Gastrocnemius medialis (tissue), 4 donors: ENCODE results near the gene LGALS1. TPM values are rescaled to one million over a fixed set of nuclear protein-coding genes. Genes with fewer than 3 reads are reported as not detected.

Experiments used
- ATAC-seq, 2 donors: fragments of 150-250 bp; one replicate each; pipeline ENCODE4 v1.9.1; 2016
- DNase-seq, 2 donors: peaks; one replicate each; pipeline ENCODE4 v3.0.0-alpha.2; 2019
- H3K27ac ChIP-seq, 4 donors: fragments of 200-600 bp; sonication (generic); 1 replicate in 1 of 4; 2 replicates in 3 of 4; pipeline ENCODE4 v1.5.1; 2016 to 2018; ENCODE audit warnings: mild to moderate bottlenecking in 2 of 4, moderate library complexity in 1 of 4
- H3K27me3 ChIP-seq, 3 donors: fragments of 200-600 bp; sonication (generic) in 2 of 3; 1 replicate in 1 of 3; 2 replicates in 2 of 3; pipeline versions ENCODE4 v1.5.1 to v1.6.0; 2016 to 2019; ENCODE audit warnings: mild to moderate bottlenecking in 1 of 3, moderate library complexity in 1 of 3
- H3K36me3 ChIP-seq, 2 donors: fragments of 200-600 bp; sonication (generic) in 1 of 2; one replicate each; pipeline ENCODE4 v1.5.1; 2017 to 2018
- H3K4me1 ChIP-seq, 2 donors: fragments of 200-600 bp; sonication (generic) in 1 of 2; one replicate each; pipeline ENCODE4 v1.5.1; 2016 to 2017; ENCODE audit warnings: mild to moderate bottlenecking in 2 of 2
- H3K4me3 ChIP-seq, 4 donors: fragments of 200-600 bp; sonication (generic) in 3 of 4; 1 replicate in 1 of 4; 2 replicates in 3 of 4; pipeline ENCODE4 v1.5.1; 2016 to 2019; ENCODE audit warnings: mild to moderate bottlenecking in 2 of 4
- H3K9me3 ChIP-seq, 3 donors: fragments of 200-600 bp; sonication (generic) in 2 of 3; 1 replicate in 1 of 3; 2 replicates in 2 of 3; pipeline ENCODE4 v1.5.1; 2016 to 2019
- CTCF ChIP-seq, 5 experiments: fragments of 450-650 bp in 3 of 5; fragments of 200-600 bp in 2 of 5; sonication (generic) in 2 of 5; IDR thresholded peaks in 4 of 5; conservative IDR thresholded peaks in 1 of 5; 1 replicate in 4 of 5; 2 replicates in 1 of 5; pipeline ENCODE4 v1.5.1; 2016 to 2019; ENCODE audit warnings: antibody characterized with exemption in 5 of 5, mild to moderate bottlenecking in 3 of 5, moderate library complexity in 3 of 5
- POLR2A ChIP-seq, 2 donors: fragments of 450-650 bp; IDR thresholded peaks; one replicate each; pipeline ENCODE4 v1.6.1; 2017; ENCODE audit warnings: antibody characterized with exemption in 2 of 2, mild to moderate bottlenecking in 2 of 2, moderate library complexity in 2 of 2
- in situ Hi-C, 4 donors: fragments of 200-750 bp; cut with MboI; loops; one replicate each; pipeline versions ENCODE4 v1.15.0 to v1.8.0; 2017; ENCODE audit warnings: low sequenced_read_pairs in 4 of 4
- intact Hi-C: fragments of 100-400 bp; cut with DNase I; formaldehyde crosslinking; loops from one replicate; pipeline ENCODE4 v1.15.1; 2023; ENCODE audit warnings: low total_unique reads
- total RNA-seq, 4 donors: library from RNA; depleted of rRNA; stranded (reverse); fragments of >200 nt; gene quantifications; one replicate each; pipeline versions ENCODE4 v1.1.0 to v1.2.3, GENCODE V29; 2016

Gene LGALS1
- total RNA-seq, 4 donors from 2014 or later, result 561 to 1,888 (median 1,101) TPM

- H3K4me3 ChIP-seq, result no peak overlapping the region
- H3K27me3 ChIP-seq, result no peaks in the 10 kb centered on the region
- H3K4me1 ChIP-seq, result peaks cover 9 to 12% of the 10 kb centered on the region in 2 donors
- intact Hi-C loops, result no loop called here
- H3K27ac ChIP-seq, result no peak overlapping the region
- in situ Hi-C loops, result no loop called here
- H3K36me3 ChIP-seq, result no peaks in the 10 kb centered on the region
- DNase-seq (no peak), ATAC-seq (no peak)
- no peak for TF ChIP-seq POLR2A (IDR thresholded peaks at IDR 0.05)
- TF ChIP-seq CTCF (IDR thresholded peaks at IDR 0.05 in 4 of 5, conservative IDR thresholded peaks at IDR 0.05 in 1 of 5), result no peak
- H3K9me3 ChIP-seq, result no peaks in the 10 kb centered on the region
Measured at GRCh38 chr22:37728620-37729019, 53.2 kb downstream of the LGALS1 start.

Other genes starting within 250 kb of the LGALS1 start
- gene ELFN2, start 248.2 kb upstream of the LGALS1 start, total RNA-seq, result under 1 TPM in 2 of 4 donors, not detected in 2; 0.02 to 0.03 TPM
- 1 to 10 TPM; 2.4 to 7.0 (median 5.2) TPM for gene MFNG, start 189.3 kb upstream of the LGALS1 start, total RNA-seq
- gene CARD10, start 156.2 kb upstream of the LGALS1 start, total RNA-seq, result 1 to 10 TPM; 2.6 to 5.7 (median 4.4) TPM
- gene CDC42EP1, start 115.2 kb upstream of the LGALS1 start, total RNA-seq, result 1 to 10 TPM; 5.6 to 8.8 (median 6.8) TPM
- gene LGALS2, start 95.5 kb upstream of the LGALS1 start, total RNA-seq, result not detected
- 10 to 100 TPM; 39.0 to 48.8 (median 45.0) TPM for gene GGA1, start 66.8 kb upstream of the LGALS1 start, total RNA-seq
- gene SH3BP1, start 36.0 kb upstream of the LGALS1 start, total RNA-seq, result 1 to 10 TPM in 3 of 4 donors, not detected in 1; 1.1 to 1.8 (median 1.6) TPM
- gene PDXP, start 16.9 kb upstream of the LGALS1 start, total RNA-seq, result 10 to 100 TPM; 10.3 to 28.7 (median 16.6) TPM
- 10 to 100 TPM; 10.0 to 21.7 (median 16.6) TPM for gene NOL12, start 10.7 kb downstream of the LGALS1 start, total RNA-seq
- 10 to 100 TPM; 21.7 to 38.2 (median 30.3) TPM for gene TRIOBP, start 21.4 kb downstream of the LGALS1 start, total RNA-seq
- 10 to 100 TPM in 3 of 4 donors, 1 to 10 TPM in 1; 10.0 to 21.5 (median 15.1) TPM for gene GCAT, start 132.3 kb downstream of the LGALS1 start, total RNA-seq
- not detected for gene GALR3, start 147.7 kb downstream of the LGALS1 start, total RNA-seq
- 10 to 100 TPM; 20.8 to 43.9 (median 27.3) TPM for gene ANKRD54, start 168.7 kb downstream of the LGALS1 start, total RNA-seq
- gene EIF3L, start 173.8 kb downstream of the LGALS1 start, total RNA-seq, result 100 to 1,000 TPM; 291 to 406 (median 343) TPM
- gene MICALL1, start 230.7 kb downstream of the LGALS1 start, total RNA-seq, result 10 to 100 TPM; 14.4 to 29.4 (median 21.1) TPM